ENCODE results near the gene VPS13D.

- TF ChIP-seq CTCF (IDR thresholded peaks at IDR 0.05) (no peak), POLR2A (IDR thresholded peaks at IDR 0.05) (no peak)
Observed at GRCh38 chr1:12482988-12483387, 253.2 kb downstream of the VPS13D start.

Measured in body of pancreas (tissue), 4 donors.